GM18526 (cell line): ENCODE data around the gene PDXK.

Experiments
- POLR2A ChIP-seq: IDR thresholded peaks from 3 replicates; pipeline ENCODE4 v1.6.1; 2011; ENCODE audit not compliant: insufficient read length; ENCODE audit errors: extremely low read depth

Gene PDXK

GRCh38 chr21:43691801-43692200, 27.1 kb upstream of the PDXK start:
- no peak for TF ChIP-seq POLR2A

- TF ChIP-seq POLR2A, result no peak
Measured at GRCh38 chr21:43692949-43693348, 26.0 kb upstream of the PDXK start.

DNA sequence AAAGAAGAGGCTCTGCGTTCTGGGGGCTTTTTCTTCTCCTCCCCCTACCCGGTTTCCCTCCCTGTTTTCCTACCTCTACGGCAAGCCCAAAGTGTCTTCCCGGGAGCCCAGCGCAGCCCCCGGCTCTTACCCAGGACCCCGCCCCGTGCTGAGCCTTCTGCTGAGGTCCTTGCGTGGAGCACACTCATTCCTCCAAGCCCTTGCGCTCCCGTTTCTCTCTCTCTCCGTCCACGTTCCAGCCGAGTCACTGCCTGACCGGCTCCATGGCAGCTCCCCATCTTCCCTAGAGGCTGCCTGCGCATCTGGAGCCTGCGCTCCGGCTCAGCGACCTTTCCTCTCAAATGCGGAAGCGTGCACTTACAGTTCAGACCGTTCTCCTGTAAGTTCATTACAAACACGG, 24.9 kb upstream of the PDXK start:
- TF ChIP-seq POLR2A, result no peak

- TF ChIP-seq POLR2A, result no peak
Measured at GRCh38 chr21:43694437-43695079, 24.4 kb upstream of the PDXK start.

- no peak for TF ChIP-seq POLR2A
Measured at GRCh38 chr21:43696214-43696613, 22.7 kb upstream of the PDXK start.

DNA sequence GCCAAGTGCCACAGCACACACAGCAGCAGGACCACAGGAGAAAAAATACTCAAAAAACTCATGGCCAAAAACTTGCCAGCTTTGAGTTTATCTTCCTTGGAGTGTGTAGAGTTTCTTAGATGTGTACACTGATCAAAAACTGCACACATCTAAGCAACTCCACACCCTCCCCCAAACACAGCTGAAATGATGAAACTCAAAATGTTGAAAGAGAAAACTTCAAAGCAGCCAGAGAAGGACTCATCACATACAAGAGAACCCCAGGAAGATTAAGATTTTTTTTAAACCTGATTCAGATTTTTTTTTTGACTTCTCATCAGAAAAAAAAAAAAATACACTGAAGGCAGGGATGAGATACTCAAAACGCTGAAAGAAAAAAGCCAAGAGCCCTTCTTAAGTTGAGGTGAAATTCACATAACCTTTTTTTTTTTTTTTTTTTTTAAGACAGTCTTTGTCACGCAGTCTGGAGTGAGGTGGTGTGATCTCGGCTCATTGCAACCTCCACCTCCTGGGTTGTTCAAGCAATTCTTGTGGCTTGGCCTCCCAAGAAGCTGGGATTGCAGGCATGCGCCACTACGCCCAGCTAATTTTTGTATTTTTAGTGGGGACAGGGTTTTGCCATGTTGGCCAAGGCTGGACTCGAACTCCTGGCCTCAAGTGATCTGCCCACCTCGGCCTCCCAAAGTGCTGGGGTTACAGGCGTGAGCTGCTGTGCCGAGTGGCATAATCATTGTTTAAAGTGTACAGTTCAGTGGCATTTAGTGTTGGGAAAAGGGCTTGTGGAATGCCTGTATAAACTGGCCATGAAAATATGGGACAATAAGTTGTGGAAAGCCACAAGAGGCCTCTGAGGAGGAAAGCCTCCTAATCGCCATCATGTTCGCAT, 20.9 kb upstream of the PDXK start:
- TF ChIP-seq POLR2A, result no peak

DNA sequence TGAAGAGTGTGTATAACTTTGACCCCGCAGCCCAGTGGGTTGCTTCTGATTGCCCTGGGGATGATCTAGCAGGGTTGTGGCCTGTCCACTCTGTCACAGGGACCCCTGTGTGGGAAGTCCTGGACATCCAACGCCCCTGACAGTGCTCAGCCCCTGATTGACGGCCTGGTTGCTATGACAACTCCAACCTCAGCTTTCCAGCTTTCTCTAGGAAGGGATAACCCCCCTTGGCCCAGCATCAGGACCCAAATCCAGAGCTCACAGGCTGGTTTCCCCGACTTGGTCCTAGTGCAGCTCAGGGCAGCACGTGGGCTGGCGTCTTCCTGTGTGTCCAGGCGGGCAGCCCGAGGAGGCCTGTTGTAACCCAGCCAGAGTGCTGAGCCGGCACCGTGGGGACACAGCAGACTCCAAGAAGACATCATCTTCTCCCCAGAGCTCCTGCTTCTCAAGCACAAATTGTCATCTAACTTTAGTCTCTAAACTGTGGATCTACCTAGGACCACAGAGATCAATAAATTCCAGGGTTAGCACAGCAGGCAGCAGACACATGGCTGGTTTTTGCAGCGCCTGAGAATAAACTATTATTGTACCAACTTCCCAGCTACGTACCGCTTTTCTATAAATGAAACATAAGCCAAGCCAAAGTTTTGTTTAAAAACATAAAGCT, 18.9 kb upstream of the PDXK start:
- TF ChIP-seq POLR2A, result no peak

DNA sequence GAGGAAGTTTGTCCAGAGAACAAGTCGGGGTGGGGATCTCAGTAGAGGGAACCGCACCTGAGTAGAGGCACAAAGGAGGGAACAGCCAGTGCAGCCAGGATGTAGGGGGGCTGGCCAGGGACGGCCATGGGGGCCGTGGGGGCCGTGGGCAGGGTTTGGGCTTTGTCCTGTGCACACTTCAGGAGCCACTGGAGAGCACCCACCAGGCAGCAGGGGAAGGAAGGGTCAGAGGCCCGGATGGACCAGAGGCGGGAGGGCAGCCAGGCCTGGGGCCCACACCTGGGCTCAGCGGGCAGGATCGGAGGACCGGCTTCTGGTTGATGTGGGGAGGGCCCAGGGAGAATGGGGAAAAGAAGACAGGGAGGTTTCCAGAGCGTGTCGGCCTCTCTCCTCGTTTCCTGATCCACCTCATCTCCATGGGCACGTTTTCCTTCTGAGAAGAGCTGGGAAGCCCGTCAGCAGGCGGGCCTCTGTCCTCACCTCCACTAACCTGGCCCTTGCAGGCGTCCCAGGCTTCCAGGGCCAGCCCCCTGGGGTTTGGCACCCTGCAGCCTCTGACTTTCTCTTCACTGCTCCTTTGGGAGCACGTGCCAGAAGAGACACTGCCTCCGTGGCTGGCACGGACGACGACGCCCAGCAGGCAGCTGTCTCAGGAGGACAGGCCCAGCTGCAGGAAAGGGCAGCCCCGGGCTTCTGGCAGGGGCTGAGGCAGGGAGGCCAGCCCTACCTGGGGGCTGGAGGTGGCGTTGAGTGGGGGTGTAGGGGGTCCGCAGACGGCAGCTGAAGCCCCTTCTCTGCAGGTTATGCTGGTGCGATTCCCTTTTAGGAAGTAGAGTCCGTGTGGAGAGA, 16.8 kb upstream of the PDXK start:
- no peak for TF ChIP-seq POLR2A

DNA sequence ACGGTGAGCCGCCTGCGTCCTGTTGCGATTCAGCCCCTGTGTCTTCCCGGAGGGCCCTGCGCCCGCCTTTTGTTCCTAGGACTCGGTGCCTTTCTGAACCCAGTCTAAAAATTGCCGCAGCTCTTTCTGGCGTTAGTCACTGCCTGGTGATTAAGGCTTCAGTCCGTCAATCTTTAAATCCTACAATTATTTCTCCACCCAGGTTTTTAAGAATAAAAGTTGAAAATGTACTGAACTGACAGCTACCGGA, 16.2 kb upstream of the PDXK start:
- no peak for TF ChIP-seq POLR2A

DNA sequence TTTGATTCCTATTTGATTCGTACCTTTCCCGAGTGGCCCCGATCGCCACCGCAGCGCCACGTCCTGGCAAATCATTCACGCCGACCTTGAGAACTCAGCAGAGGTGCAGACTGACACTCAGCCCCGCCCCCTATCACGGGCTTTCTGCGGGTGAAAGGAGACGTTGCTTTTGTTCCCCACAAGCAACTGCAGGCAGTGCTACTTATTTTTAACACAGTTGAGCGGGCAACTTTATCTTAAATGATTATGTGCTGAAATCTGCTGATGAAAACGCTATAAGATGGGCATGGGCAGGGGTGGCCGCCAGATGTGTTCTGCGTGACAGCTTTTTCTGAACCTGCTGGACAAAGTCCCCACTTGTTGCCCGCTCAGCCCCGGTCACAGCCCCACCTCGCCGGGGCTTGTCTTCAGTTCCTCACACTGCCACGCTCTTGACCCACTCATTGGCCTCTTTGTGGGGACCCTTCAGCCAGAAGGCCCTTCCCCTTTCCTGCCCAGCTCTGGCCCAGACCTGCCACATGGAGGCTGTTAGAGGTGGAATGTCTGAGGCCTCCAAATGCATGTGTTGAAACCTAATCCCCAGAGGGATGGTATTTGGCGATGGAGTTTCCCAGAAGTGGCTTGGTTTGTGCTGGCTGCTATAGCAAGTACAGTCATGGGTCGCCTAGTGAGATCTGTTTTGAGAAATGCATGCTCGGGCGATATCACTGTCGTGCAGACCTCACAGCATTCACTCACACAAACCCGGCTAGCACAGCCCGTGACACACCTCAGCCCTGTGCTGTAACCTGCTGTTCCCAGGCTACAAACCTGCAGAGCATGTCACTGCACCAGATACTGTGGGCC, 15.7 kb upstream of the PDXK start:
- TF ChIP-seq POLR2A, result no peak

GRCh38 chr21:43707462-43707861, 11.5 kb upstream of the PDXK start:
- no peak for TF ChIP-seq POLR2A

DNA sequence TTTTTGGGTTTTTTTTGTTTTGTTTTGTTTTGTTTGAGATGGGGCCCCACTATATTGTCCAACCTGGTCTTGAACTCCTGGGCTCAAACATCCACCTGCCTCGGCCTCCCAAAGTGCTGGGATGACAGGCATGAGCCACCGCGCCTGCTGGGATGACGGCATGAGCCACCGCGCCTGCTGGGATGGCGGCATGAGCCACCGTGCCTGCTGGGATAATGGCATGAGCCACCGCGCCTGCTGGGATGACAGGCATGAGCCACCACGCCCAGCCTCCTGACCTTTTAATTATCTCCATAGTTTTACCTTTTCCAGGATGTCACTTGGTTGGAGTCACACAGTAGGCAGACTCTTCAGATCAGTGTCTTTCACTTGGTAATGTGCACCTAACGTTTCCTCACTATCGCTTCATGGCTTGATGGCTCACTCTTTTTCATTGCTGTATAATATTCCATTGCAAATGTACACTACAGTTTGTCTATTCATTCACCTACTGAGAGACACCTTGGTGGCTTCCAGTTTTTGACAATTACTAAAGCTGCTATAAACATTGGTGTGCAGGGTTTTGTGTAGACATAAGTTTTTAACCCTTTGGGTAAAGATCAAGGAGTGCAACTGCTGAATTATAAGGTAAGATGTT, 10.1 kb upstream of the PDXK start:
- no peak for TF ChIP-seq POLR2A

DNA sequence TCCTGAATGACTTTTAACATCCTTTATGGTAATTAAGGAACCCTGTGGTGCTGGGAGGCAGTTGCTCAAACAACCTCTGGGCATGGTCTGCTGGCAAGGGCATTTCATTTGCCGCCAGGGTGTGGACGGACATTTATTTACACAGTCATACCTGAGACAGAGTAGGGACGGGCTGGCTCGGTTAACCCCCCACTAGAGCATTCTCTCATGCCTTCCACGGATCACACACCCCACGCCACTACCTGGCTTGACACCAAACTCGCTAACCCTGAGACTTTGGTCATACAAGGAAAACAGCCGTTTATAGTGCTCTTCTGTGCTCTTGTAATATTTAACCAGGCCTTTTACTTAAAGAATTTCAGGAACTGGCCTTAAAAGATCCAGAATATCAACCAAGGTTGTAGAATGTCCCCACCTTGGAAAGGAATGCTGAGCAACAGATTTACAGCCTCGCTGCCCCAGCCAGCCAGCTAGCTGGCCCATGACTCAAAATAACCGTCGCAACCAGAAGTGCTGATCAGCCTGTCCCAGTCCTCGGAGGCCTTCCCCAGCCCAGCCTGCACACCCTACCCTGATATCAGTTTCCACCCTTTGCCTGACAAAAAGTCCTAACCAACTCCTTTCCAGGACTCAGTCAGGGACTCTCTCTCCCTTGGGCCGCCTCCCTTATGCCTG, 6.5 kb upstream of the PDXK start:
- TF ChIP-seq POLR2A, result no peak

- TF ChIP-seq POLR2A, result no peak
Measured at GRCh38 chr21:43716376-43717165, 2.4 kb upstream of the PDXK start.
